ENCODE results near the gene UTP14C. TPM values are rescaled to one million over a fixed set of nuclear protein-coding genes. Genes with fewer than 3 reads are reported as not detected.
A peak's percentile ranks its signal among the peaks of the same experiment; 100 is the strongest.

UTP14C gene
- total and polyA plus RNA-seq, 2 of the 13 experiments (the other 11 are each of a cell fraction or from before 2014, with no cell fraction given) = 8.8 to 12.2 TPM

GRCh38 chr13:51997641-51998330, 26.7 kb upstream of the UTP14C start (continued):
- TF ChIP-seq GZF1 (CRISPR knock-in tag; IDR thresholded peaks at IDR 0.05) (no peak), SIN3A (IDR thresholded peaks at IDR 0.05; ENCODE audit: borderline replicate concordance, low read depth, low read length) (peak; percentile 54; the same call in 1 of the 2 replicates), STAG1 (CRISPR knock-in tag; IDR thresholded peaks at IDR 0.05) (peak; percentile 25), ZMAT3 (CRISPR knock-in tag; conservative IDR thresholded peaks at IDR 0.05) (peak; percentile 47; the same call in 1 of the 2 replicates), IKZF5 (CRISPR knock-in tag; IDR thresholded peaks at IDR 0.05) (peak; percentile 49; the same call in 1 of the 2 replicates), HINFP (CRISPR knock-in tag; IDR thresholded peaks at IDR 0.05; ENCODE audit: low read depth) (peak; percentile 32; the same call in 1 of the 2 replicates), ZNF547 (CRISPR knock-in tag; IDR thresholded peaks at IDR 0.05) (peak; percentile 37; the same call in 1 of the 2 replicates), ELF3 (CRISPR knock-in tag; IDR thresholded peaks at IDR 0.05) (peak; percentile 62), ZNF614 (CRISPR knock-in tag; IDR thresholded peaks at IDR 0.05; ENCODE audit: borderline replicate concordance) (peak; percentile 47; the same call in 1 of the 2 replicates), ZNF724P (CRISPR knock-in tag; IDR thresholded peaks at IDR 0.05; ENCODE audit: borderline replicate concordance) (0 out of 2 replicates have a peak, but pooled peaks have one; percentile 41), ELF1 (CRISPR knock-in tag; IDR thresholded peaks at IDR 0.05) (0 out of 2 replicates have a peak, but pooled peaks have one; percentile 26), BATF2 (CRISPR knock-in tag; IDR thresholded peaks at IDR 0.05) (no peak), ZNF460 (CRISPR knock-in tag; IDR thresholded peaks at IDR 0.05; ENCODE audit: borderline replicate concordance) (no peak), MYC (CRISPR knock-in tag; IDR thresholded peaks at IDR 0.05; ENCODE audit: borderline replicate concordance) (peak; percentile 89), REL (CRISPR knock-in tag; conservative IDR thresholded peaks at IDR 0.05) (no peak), ETV5 (CRISPR knock-in tag; IDR thresholded peaks at IDR 0.05; ENCODE audit: borderline replicate concordance) (peak; percentile 40; the same call in 1 of the 2 replicates), YEATS4 (CRISPR knock-in tag; IDR thresholded peaks at IDR 0.05; ENCODE audit: borderline replicate concordance) (no peak), PCBP1 (IDR thresholded peaks at IDR 0.05; ENCODE audit: borderline replicate concordance, low read depth, low read length) (no peak), NFKBIZ (CRISPR knock-in tag; IDR thresholded peaks at IDR 0.05) (peak; percentile 75; the same call in 1 of the 2 replicates), NFYC (CRISPR knock-in tag; IDR thresholded peaks at IDR 0.05) (0 out of 2 replicates have a peak, but pooled peaks have one; percentile 31), PAX8 (CRISPR knock-in tag; IDR thresholded peaks at IDR 0.05; ENCODE audit: borderline replicate concordance) (no peak), ZBTB43 (CRISPR knock-in tag; conservative IDR thresholded peaks at IDR 0.05) (peak; percentile 65; the same call in 1 of the 2 replicates), ZSCAN21 (CRISPR knock-in tag; IDR thresholded peaks at IDR 0.05; ENCODE audit: borderline replicate concordance) (peak; percentile 63; the same call in 1 of the 2 replicates), ZSCAN9 (CRISPR knock-in tag; IDR thresholded peaks at IDR 0.05; ENCODE audit: borderline replicate concordance) (peak; percentile 65; the same call in 1 of the 2 replicates), THAP11 (CRISPR knock-in tag; IDR thresholded peaks at IDR 0.05) (peak; percentile 44), ZFP1 (CRISPR knock-in tag; IDR thresholded peaks at IDR 0.05) (peak; percentile 57; the same call in 1 of the 2 replicates), GATAD1 (CRISPR knock-in tag; IDR thresholded peaks at IDR 0.05) (0 out of 2 replicates have a peak, but pooled peaks have one; percentile 24)
